HepG2 (cell line): ENCODE measurements around the gene PEX5L. TPM values are rescaled to one million over a fixed set of nuclear protein-coding genes. Genes with fewer than 3 reads are reported as not detected.

Experiments used
- ATAC-seq: fragments of 200-7000 bp; cut with Tn5 transposase; 3 replicates; pipeline ENCODE4 v1.9.1; 2020; ENCODE audit warnings: mild to moderate bottlenecking, moderate library complexity
- BruUV-seq: library from RNA; stranded (reverse); fragments of 400-500 nt; replicated peaks from 2 replicates; lab custom pipeline; 2021; lab: Mats Ljungman, UMichigan
- CTCF ChIA-PET: fragments of 300-600 bp; formaldehyde crosslinking; extraction: SDS; loops from one replicate; lab custom pipeline; 2021; ENCODE audit warnings: low total read pairs, inconsistent platforms, low intra/inter-chr PET ratio; lab: Yijun Ruan, JAX
- POLR2A ChIA-PET: fragments of 350-600 bp; sonication (Branson Sonifier 250); formaldehyde crosslinking; loops from one replicate; lab custom pipeline; 2020; ENCODE audit warnings: antibody characterized with exemption, inconsistent platforms; lab: Yijun Ruan, JAX
- DNase-seq: peaks from one replicate; pipeline ENCODE4 v3.0.0-alpha.2; 2015; ENCODE audit warnings: low spot score
- FAIRE-seq: peaks from 3 replicates; lab custom pipeline; 2011; peaks lifted over from hg19 to GRCh38; lab: Jason Lieb, UNC
- H2AFZ ChIP-seq: one replicate; pipeline ENCODE4 v1.6.1; 2011; ENCODE audit warnings: low read length, inconsistent platforms
- H3K27ac ChIP-seq: fragments of 300-600 bp; 3 replicates; pipeline ENCODE4 v1.8.0; 2011; ENCODE audit warnings: mixed run types, mild to moderate bottlenecking, mixed read lengths, low read length, inconsistent platforms; ENCODE audit not compliant: insufficient read depth; ENCODE audit errors: extremely low read length
- H3K27me3 ChIP-seq, 2 experiments: fragments of 200-600 bp in 1 of 2; 2 replicates in 1 of 2; 3 replicates in 1 of 2; pipeline versions ENCODE4 v1.6.0 to v1.8.0; 2011; ENCODE audit warnings: low read length in 2 of 2, mild to moderate bottlenecking in 2 of 2, moderate library complexity in 2 of 2, inconsistent platforms in 1 of 2; ENCODE audit not compliant: insufficient read depth in 2 of 2, control insufficient read depth in 1 of 2
- H3K36me3 ChIP-seq, 2 experiments: fragments of 200-600 bp in 1 of 2; replicated peaks in 1 of 2; 2 replicates in 1 of 2; 3 replicates in 1 of 2; pipeline versions ENCODE4 v1.5.1 to v1.8.0; 2011; ENCODE audit warnings: low read length in 2 of 2, inconsistent platforms in 1 of 2; ENCODE audit not compliant: insufficient read depth in 2 of 2, control insufficient read depth in 1 of 2
- H3K4me1 ChIP-seq: 2 replicates; pipeline ENCODE4 v1.5.1; 2012; ENCODE audit warnings: low read length, inconsistent platforms; ENCODE audit not compliant: insufficient read depth
- H3K4me2 ChIP-seq: 2 replicates; pipeline ENCODE4 v1.6.0; 2011; ENCODE audit warnings: low read depth, low read length, inconsistent platforms
- H3K4me3 ChIP-seq, 3 experiments: fragments of 200-600 bp in 1 of 3; sonication (generic), shearing (Covaris generic) in 1 of 3; replicated peaks in 1 of 3; 2 replicates each; pipeline ENCODE4 v1.5.1; 2011 to 2016; ENCODE audit warnings: low read length in 3 of 3, inconsistent platforms in 2 of 3, low read depth in 2 of 3, mild to moderate bottlenecking in 2 of 3, control low read depth in 1 of 3, mixed read lengths in 1 of 3; ENCODE audit not compliant: insufficient read depth in 1 of 3
- H3K79me2 ChIP-seq: one replicate; pipeline ENCODE4 v1.6.1; 2011; ENCODE audit warnings: low read length, inconsistent platforms; ENCODE audit not compliant: insufficient read depth
- H3K9ac ChIP-seq: 2 replicates; pipeline ENCODE4 v1.6.0; 2011; ENCODE audit warnings: mild to moderate bottlenecking, low read depth, low read length, inconsistent platforms; ENCODE audit not compliant: insufficient read depth
- H3K9me3 ChIP-seq: 2 replicates; pipeline ENCODE4 v1.5.1; 2012; ENCODE audit warnings: mild to moderate bottlenecking, low read length
- H4K20me1 ChIP-seq: 2 replicates; pipeline ENCODE4 v1.6.0; 2011; ENCODE audit warnings: inconsistent platforms, mild to moderate bottlenecking, low read length, moderate library complexity; ENCODE audit not compliant: insufficient read depth
- CTCF ChIP-seq: sonication (generic); formaldehyde crosslinking; IDR thresholded peaks from 2 replicates; pipeline ENCODE4 v1.5.0; 2020; ENCODE audit warnings: mild to moderate bottlenecking, missing genetic modification reagents, moderate library complexity
- PBX2 ChIP-seq: IDR thresholded peaks from 2 replicates; pipeline ENCODE4 v1.6.1; 2016; ENCODE audit warnings: control low read depth
- STAG1 ChIP-seq: sonication (generic); formaldehyde crosslinking; IDR thresholded peaks from 2 replicates; pipeline ENCODE4 v1.4.0; 2020; ENCODE audit warnings: missing genetic modification reagents
- WGBS: methylation state at CpG from one replicate; pipeline ENCODE4 v1.1.6; 2017; ENCODE audit warnings: low lambda C conversion rate; 5-methylcytosine and 5-hydroxymethylcytosine counted together
- in situ Hi-C: cut with HindIII; loops from 2 replicates; pipeline ENCODE4 v1.10.0; 2017; ENCODE audit warnings: low pct_unique_long_range_greater_than_20kb; ENCODE audit not compliant: extremely low pct_ligation_motif_present
- intact Hi-C: fragments of 100-400 bp; cut with micrococcal nuclease; formaldehyde crosslinking; loops from one replicate; pipeline ENCODE4 v1.10.0; 2022; ENCODE audit not compliant: unreplicated experiment
- polyA plus RNA-seq, 8 experiments: library from polyadenylated mRNA; depleted of rRNA in 3 of 8; stranded (reverse) in 7 of 8; unstranded in 1 of 8; fragments of >200 nt; fragmentation: Illumina TruSeq in 4 of 8; extraction: Trizol in 4 of 8; gene quantifications; 2 replicates each; pipeline versions ENCODE4 v1.2.1 to v1.2.3, GENCODE V29; 2011 to 2016; ENCODE audit warnings: low read depth in 4 of 8, missing spikeins in 1 of 8, mixed read lengths in 1 of 8; ENCODE audit not compliant: insufficient read depth in 1 of 8
- total RNA-seq, 5 experiments: library from RNA; depleted of rRNA; stranded (reverse); fragments of >200 nt; fragmentation: Illumina TruSeq; extraction: Trizol; gene quantifications; 2 replicates each; pipeline ENCODE4 v1.2.3, GENCODE V29; 2016; ENCODE audit warnings: low read depth in 1 of 5

PEX5L gene
- total and polyA plus RNA-seq, 2 of the 13 experiments (the other 11 are each of a cell fraction or from before 2014, with no cell fraction given), result not detected

- CTCF ChIA-PET, result no interaction called here
- intact Hi-C loops, result no loop called here
Observed at GRCh38 chr3:179768080-179768479, 268.7 kb downstream of the PEX5L start.

More at GRCh38 chr3:179768080-179768479, 268.7 kb downstream of the PEX5L start:
- ATAC-seq (peak; percentile 62), DNase-seq (no peak), FAIRE-seq (no peak)
- no peak overlapping the region for H3K9ac ChIP-seq
- peaks cover 32 to 79% of the 10 kb centered on the region in 2 experiments for H3K36me3 ChIP-seq
- H2AFZ ChIP-seq, result no peak overlapping the region
- in situ Hi-C loops, result no loop called here
- no peak overlapping the region for H3K4me2 ChIP-seq
- no peaks in the 10 kb centered on the region for H3K27me3 ChIP-seq
- no peak overlapping the region for H3K4me3 ChIP-seq
- H3K9me3 ChIP-seq, result no peaks in the 10 kb centered on the region
- 94% methylated on average over 3 of the region's 3 CpGs for WGBS
- H3K4me1 ChIP-seq, result no peaks in the 10 kb centered on the region
- no peaks in the 10 kb centered on the region for H4K20me1 ChIP-seq
- TF ChIP-seq PBX2 (CRISPR knock-in tag) (no peak), CTCF (peak; percentile 58), STAG1 (CRISPR knock-in tag) (peak; percentile 31)
- POLR2A ChIA-PET, result no interaction called here
- no peak overlapping the region for H3K27ac ChIP-seq
- no peaks in the 10 kb centered on the region for H3K79me2 ChIP-seq
- BruUV-seq, result no TSS peak
